ENCODE data around the gene DCAF11. TPM values are rescaled to one million over a fixed set of nuclear protein-coding genes. Genes with fewer than 3 reads are reported as not detected.

The DCAF11 gene
- total and polyA plus RNA-seq, 2 of the 13 experiments (the other 11 are each of a cell fraction or from before 2014, with no cell fraction given) = 150 to 257 TPM

DNA sequence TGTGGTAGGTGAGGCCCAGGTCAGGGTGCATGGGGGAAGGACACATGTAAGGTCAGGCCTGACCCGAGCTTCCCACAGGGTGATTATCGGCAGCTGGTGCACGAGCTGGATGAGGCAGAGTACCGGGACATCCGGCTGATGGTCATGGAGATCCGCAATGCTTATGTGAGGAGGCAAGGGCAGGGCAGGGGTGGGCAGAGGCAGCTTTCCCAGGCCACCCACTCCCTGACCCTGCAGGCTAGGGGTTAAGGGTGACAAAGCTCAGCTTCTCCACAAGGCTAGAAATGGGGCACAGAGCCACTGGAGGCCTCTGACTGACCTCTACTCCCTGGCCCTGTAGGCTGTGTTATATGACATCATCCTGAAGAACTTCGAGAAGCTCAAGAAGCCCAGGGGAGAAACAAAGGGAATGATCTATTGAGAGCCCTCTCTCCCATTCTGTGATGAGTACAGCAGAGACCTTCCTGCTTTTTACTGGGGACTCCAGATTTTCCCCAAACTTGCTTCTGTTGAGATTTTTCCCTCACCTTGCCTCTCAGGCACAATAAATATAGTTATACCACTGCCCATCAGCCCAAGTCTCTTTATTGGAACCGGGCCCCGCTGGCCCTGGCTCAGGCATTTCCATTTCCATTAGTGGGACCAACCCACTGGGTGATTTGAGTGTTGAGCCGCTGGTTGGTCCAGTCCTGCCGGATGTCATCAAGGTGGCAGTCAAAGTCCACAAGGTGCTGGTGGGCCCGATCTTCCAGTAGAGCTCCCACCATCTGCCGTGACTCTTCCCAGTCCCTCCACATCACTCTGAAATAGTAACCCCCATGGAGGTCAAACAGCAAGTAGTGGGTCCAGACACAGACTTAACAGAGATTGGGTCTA is 24.1 kb downstream of the DCAF11 start (continued):
- TF ChIP-seq ZHX1 (CRISPR knock-in tag; IDR thresholded peaks at IDR 0.05; ENCODE audit: low read depth) = no peak
- TF ChIP-seq ATF7 (IDR thresholded peaks at IDR 0.05) = peak; percentile 84
- peak; percentile 45; the same call in 1 of the 2 replicates for TF ChIP-seq ATF7 (CRISPR knock-in tag; IDR thresholded peaks at IDR 0.05)
- TF ChIP-seq ZNF674 (CRISPR knock-in tag; IDR thresholded peaks at IDR 0.05; ENCODE audit: low read depth) = no peak
- no peak; the same call in 1 of the 2 replicates for TF ChIP-seq MXD4 (CRISPR knock-in tag; IDR thresholded peaks at IDR 0.05)
- TF ChIP-seq ZNF678 (CRISPR knock-in tag; IDR thresholded peaks at IDR 0.05) = no peak
- no peak for TF ChIP-seq TP53 (CRISPR knock-in tag; conservative IDR thresholded peaks at IDR 0.05)
- TF ChIP-seq BHLHE40 (IDR thresholded peaks at IDR 0.05; ENCODE audit: low read length) = no peak
- TF ChIP-seq, protein P1, sequence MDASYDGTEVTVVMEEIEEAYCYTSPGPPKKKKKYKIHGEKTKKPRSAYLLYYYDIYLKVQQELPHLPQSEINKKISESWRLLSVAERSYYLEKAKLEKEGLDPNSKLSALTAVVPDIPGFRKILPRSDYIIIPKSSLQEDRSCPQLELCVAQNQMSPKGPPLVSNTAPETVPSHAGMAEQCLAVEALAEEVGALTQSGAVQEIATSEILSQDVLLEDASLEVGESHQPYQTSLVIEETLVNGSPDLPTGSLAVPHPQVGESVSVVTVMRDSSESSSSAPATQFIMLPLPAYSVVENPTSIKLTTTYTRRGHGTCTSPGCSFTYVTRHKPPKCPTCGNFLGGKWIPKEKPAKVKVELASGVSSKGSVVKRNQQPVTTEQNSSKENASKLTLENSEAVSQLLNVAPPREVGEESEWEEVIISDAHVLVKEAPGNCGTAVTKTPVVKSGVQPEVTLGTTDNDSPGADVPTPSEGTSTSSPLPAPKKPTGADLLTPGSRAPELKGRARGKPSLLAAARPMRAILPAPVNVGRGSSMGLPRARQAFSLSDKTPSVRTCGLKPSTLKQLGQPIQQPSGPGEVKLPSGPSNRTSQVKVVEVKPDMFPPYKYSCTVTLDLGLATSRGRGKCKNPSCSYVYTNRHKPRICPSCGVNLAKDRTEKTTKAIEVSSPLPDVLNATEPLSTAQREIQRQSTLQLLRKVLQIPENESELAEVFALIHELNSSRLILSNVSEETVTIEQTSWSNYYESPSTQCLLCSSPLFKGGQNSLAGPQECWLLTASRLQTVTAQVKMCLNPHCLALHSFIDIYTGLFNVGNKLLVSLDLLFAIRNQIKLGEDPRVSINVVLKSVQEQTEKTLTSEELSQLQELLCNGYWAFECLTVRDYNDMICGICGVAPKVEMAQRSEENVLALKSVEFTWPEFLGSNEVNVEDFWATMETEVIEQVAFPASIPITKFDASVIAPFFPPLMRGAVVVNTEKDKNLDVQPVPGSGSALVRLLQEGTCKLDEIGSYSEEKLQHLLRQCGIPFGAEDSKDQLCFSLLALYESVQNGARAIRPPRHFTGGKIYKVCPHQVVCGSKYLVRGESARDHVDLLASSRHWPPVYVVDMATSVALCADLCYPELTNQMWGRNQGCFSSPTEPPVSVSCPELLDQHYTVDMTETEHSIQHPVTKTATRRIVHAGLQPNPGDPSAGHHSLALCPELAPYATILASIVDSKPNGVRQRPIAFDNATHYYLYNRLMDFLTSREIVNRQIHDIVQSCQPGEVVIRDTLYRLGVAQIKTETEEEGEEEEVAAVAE (CRISPR knock-in tag; IDR thresholded peaks at IDR 0.05; ENCODE audit: borderline replicate concordance) = no peak
- TF ChIP-seq, protein P2, sequence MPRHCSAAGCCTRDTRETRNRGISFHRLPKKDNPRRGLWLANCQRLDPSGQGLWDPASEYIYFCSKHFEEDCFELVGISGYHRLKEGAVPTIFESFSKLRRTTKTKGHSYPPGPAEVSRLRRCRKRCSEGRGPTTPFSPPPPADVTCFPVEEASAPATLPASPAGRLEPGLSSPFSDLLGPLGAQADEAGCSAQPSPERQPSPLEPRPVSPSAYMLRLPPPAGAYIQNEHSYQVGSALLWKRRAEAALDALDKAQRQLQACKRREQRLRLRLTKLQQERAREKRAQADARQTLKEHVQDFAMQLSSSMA (CRISPR knock-in tag; IDR thresholded peaks at IDR 0.05) = no peak
- TF ChIP-seq CBFB (CRISPR knock-in tag; IDR thresholded peaks at IDR 0.05) = no peak
- TF ChIP-seq ZNF639 (CRISPR knock-in tag; conservative IDR thresholded peaks at IDR 0.05) = no peak
- TF ChIP-seq ZNF737 (CRISPR knock-in tag; IDR thresholded peaks at IDR 0.05; ENCODE audit: borderline replicate concordance) = no peak
- no peak for TF ChIP-seq TCF7 (IDR thresholded peaks at IDR 0.05; ENCODE audit: low read depth)
- TF ChIP-seq PPARG (CRISPR knock-in tag; conservative IDR thresholded peaks at IDR 0.05) = 0 out of 2 replicates have a peak, but pooled peaks have one; percentile 3
- TF ChIP-seq ZNF746 (CRISPR knock-in tag; IDR thresholded peaks at IDR 0.05) = no peak
- TF ChIP-seq ZFP41 (CRISPR knock-in tag; IDR thresholded peaks at IDR 0.05; ENCODE audit: borderline replicate concordance) = no peak; the same call in 1 of the 2 replicates
- peak; percentile 64; the same call in 1 of the 2 replicates for TF ChIP-seq ZFX (CRISPR knock-in tag; IDR thresholded peaks at IDR 0.05; ENCODE audit: low read depth)
- TF ChIP-seq STAG1 (CRISPR knock-in tag; IDR thresholded peaks at IDR 0.05) = no peak
- TF ChIP-seq ZNF20 (CRISPR knock-in tag; IDR thresholded peaks at IDR 0.05) = no peak
